Spleen (tissue), 11 donors: ENCODE data around the gene ARNT2. TPM values are rescaled to one million over a fixed set of nuclear protein-coding genes. Genes with fewer than 3 reads are reported as not detected.
A peak's percentile ranks its signal among the peaks of the same experiment; 100 is the strongest.

Experiments used
- DNase-seq: peaks from one replicate; pipeline ENCODE4 v3.0.0-alpha.2; 2020
- H3K27ac ChIP-seq, 8 donors: fragments of 200-600 bp; sonication (generic) in 7 of 8; 1 replicate in 4 of 8; 2 replicates in 4 of 8; pipeline versions ENCODE4 v1.5.0 to v1.8.0; 2016 to 2021; ENCODE audit warnings: inconsistent platforms in 4 of 8, mild to moderate bottlenecking in 4 of 8, moderate library complexity in 1 of 8
- H3K27me3 ChIP-seq, 7 donors: fragments of 200-600 bp; sonication (generic) in 6 of 7; replicated peaks in 1 of 7; 1 replicate in 4 of 7; 2 replicates in 3 of 7; pipeline versions ENCODE4 v1.5.0 to v1.8.0; 2016 to 2021; ENCODE audit warnings: inconsistent platforms in 3 of 7, mild to moderate bottlenecking in 1 of 7
- H3K36me3 ChIP-seq, 6 donors: fragments of 200-600 bp; sonication (generic) in 5 of 6; 1 replicate in 4 of 6; 2 replicates in 2 of 6; pipeline versions ENCODE4 v1.5.0 to v1.8.0; 2016 to 2021; ENCODE audit warnings: inconsistent platforms in 2 of 6
- H3K4me1 ChIP-seq, 6 donors: fragments of 200-600 bp; sonication (generic) in 5 of 6; 1 replicate in 3 of 6; 2 replicates in 3 of 6; pipeline versions ENCODE4 v1.5.0 to v1.8.0; 2016 to 2021; ENCODE audit warnings: inconsistent platforms in 3 of 6
- H3K4me3 ChIP-seq, 8 donors: fragments of 200-600 bp; sonication (generic) in 7 of 8; 1 replicate in 4 of 8; 2 replicates in 4 of 8; pipeline versions ENCODE4 v1.5.0 to v1.8.0; 2016 to 2021; ENCODE audit warnings: inconsistent platforms in 4 of 8, mild to moderate bottlenecking in 4 of 8, moderate library complexity in 2 of 8
- H3K9me3 ChIP-seq, 8 donors: fragments of 200-600 bp; sonication (generic) in 7 of 8; 1 replicate in 4 of 8; 2 replicates in 4 of 8; pipeline versions ENCODE4 v1.5.0 to v1.8.0; 2016 to 2021; ENCODE audit warnings: inconsistent platforms in 4 of 8
- POLR2A ChIP-seq, 3 donors: fragments of 450-650 bp; IDR thresholded peaks; one replicate each; pipeline ENCODE4 v1.5.1; 2017; ENCODE audit warnings: antibody characterized with exemption in 3 of 3, mild to moderate bottlenecking in 1 of 3
- POLR2AphosphoS5 ChIP-seq, 3 donors: sonication (generic); formaldehyde crosslinking; IDR thresholded peaks; one replicate each; pipeline ENCODE4 v1.5.1; 2017; ENCODE audit warnings: antibody characterized with exemption in 3 of 3
- WGBS, 5 donors: extraction: QIAGEN DNeasy Blood & Tissue Kit in 3 of 5; methylation state at CpG; one replicate each; pipeline versions ENCODE4 v1.1.5 to v1.1.7; 2013 to 2018; 5-methylcytosine and 5-hydroxymethylcytosine counted together
- intact Hi-C: fragments of 100-400 bp; cut with DNase I; formaldehyde crosslinking; loops from one replicate; pipeline ENCODE4 v1.15.0; 2023; ENCODE audit warnings: low total_unique reads
- polyA plus RNA-seq, 3 donors: library from polyadenylated mRNA; stranded (reverse); fragments of 200-250 nt; gene quantifications; one replicate each; pipeline ENCODE4 v1.2.1, GENCODE V29; 2013
- total RNA-seq, 7 donors: library from RNA; depleted of rRNA in 3 of 7; stranded (reverse); fragments of >200 nt in 3 of 7; fragmentation: NEBNext Ultra II Directional in 4 of 7; extraction: Animal tissue kit (Norgen Biotek cat#: 25700) in 4 of 7; gene quantifications; one replicate each; pipeline versions ENCODE4 v1.1.0 to v1.2.1, GENCODE V29; 2016 to 2021
- TF ChIP-seq, protein P1 (sequence below), 11 experiments: fragments of 200-600 bp in 7 of 11; fragments of 450-650 bp in 4 of 11; sonication (generic) in 4 of 11; IDR thresholded peaks in 8 of 11; conservative IDR thresholded peaks in 3 of 11; 1 replicate in 7 of 11; 2 replicates in 4 of 11; pipeline versions ENCODE4 v1.4.0 to v1.8.0; 2016 to 2021; ENCODE audit warnings: antibody characterized with exemption in 11 of 11, inconsistent platforms in 4 of 11, mild to moderate bottlenecking in 1 of 11
- donor health status: healthy with polysubstance abuse.
- donor health status: DM: no; HTN: no; CAD: no; lungs with moderate emphysema.
- donor health status: DM: no; HTN: no; CAD: no.
- donor health status: Bipolar disorder and iron deficiency.
- donor health status: healthy.
- donor health status: DM: no; HTN: no; CAD: no.
- donor health status: DM: yes; HTN: yes; CAD: no.

ARNT2 gene
- total and polyA plus RNA-seq, 10 donors: 1.9 to 12.3 (median 9.1) TPM

DNA sequence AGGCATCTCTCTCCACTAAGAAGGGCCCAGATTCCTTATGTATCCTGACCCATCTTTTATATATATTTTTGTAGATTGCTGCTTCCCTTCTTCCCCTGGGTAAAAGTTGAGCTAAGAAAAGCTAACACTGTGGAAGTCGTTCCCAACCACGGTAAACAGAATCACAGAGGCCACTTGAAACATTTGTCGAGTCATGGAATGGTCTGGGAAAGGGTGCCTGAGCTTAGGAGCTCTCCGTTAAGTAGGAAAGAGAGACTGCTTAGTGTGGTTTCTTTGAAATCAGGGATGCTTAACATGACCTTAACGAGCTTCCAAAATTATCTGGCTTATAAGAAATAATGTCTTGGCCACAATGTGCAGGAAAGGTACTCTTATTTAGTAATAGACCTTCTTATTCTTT, 45.6 kb downstream of the ARNT2 start:
- Histone ChIP-seq H3K27me3 (peaks cover 0 to 13% (median 0%) of the 10 kb centered on the region in 7 donors), H3K27ac (peak overlapping the region in 1 of 8 donors; percentile 63), H3K4me1 (peaks cover 0 to 16% (median 6%) of the 10 kb centered on the region in 6 donors), H3K4me3 (no peak overlapping the region), H3K9me3 (no peaks in the 10 kb centered on the region), H3K36me3 (no peaks in the 10 kb centered on the region)
- 79 to 89% (median 83%) methylated on average over 5 of the region's 5 CpGs for WGBS, 5 donors
- no peak for DNase-seq
- intact Hi-C loops: loop anchor here (5.0 to 10.0 kb wide), 2 partner anchors 517 to 815 kb away; no protein-coding TSS in a partner anchor
- TF ChIP-seq, protein P1, sequence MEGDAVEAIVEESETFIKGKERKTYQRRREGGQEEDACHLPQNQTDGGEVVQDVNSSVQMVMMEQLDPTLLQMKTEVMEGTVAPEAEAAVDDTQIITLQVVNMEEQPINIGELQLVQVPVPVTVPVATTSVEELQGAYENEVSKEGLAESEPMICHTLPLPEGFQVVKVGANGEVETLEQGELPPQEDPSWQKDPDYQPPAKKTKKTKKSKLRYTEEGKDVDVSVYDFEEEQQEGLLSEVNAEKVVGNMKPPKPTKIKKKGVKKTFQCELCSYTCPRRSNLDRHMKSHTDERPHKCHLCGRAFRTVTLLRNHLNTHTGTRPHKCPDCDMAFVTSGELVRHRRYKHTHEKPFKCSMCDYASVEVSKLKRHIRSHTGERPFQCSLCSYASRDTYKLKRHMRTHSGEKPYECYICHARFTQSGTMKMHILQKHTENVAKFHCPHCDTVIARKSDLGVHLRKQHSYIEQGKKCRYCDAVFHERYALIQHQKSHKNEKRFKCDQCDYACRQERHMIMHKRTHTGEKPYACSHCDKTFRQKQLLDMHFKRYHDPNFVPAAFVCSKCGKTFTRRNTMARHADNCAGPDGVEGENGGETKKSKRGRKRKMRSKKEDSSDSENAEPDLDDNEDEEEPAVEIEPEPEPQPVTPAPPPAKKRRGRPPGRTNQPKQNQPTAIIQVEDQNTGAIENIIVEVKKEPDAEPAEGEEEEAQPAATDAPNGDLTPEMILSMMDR (IDR thresholded peaks at IDR 0.05 in 8 of 11, conservative IDR thresholded peaks at IDR 0.05 in 3 of 11): no peak
- TF ChIP-seq POLR2AphosphoS5 (IDR thresholded peaks at IDR 0.05) (no peak), POLR2A (IDR thresholded peaks at IDR 0.05) (no peak)

DNA sequence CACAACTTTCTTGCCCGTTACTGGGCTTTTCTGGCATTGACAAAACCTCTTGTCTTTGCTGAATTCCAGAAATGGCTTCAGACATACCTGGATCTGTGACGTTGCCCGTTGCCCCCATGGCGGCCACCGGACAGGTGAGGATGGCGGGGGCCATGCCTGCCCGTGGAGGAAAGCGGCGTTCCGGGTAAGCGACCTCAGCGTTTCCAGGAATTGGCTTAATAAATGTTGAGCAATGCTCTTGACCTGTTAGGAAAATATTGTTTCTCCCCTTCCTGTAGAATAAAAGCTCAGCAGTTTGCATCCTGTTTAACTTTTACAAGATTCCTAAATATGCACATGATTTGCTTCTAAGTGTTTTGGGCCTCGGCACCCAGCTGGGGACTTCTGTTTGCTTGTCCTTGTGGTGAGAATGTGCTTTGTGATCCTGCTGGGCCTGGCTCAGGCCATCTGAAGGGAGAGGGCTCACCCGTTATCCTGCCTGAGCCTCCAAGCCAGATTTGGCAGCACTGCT, 46.7 kb downstream of the ARNT2 start:
- Histone ChIP-seq H3K36me3 (no peaks in the 10 kb centered on the region), H3K9me3 (no peaks in the 10 kb centered on the region), H3K27me3 (peaks cover 0 to 19% (median 0%) of the 10 kb centered on the region in 7 donors), H3K27ac (peak overlapping the region in 7 of 8 donors; percentile 0 to 64 (median 57)), H3K4me1 (peaks cover 0 to 26% (median 10%) of the 10 kb centered on the region in 6 donors), H3K4me3 (peak overlapping the region in 1 of 8 donors; percentile 10)
- 69 to 81% (median 70%) methylated on average over 14 of the region's 14 CpGs for WGBS, 5 donors
- no peak for DNase-seq
- peak; percentile 32 to 66 (median 54) for TF ChIP-seq POLR2AphosphoS5 (IDR thresholded peaks at IDR 0.05)
- TF ChIP-seq POLR2A (IDR thresholded peaks at IDR 0.05): no peak
- TF ChIP-seq, protein P1 (IDR thresholded peaks at IDR 0.05 in 8 of 11, conservative IDR thresholded peaks at IDR 0.05 in 3 of 11): peak in 2 of 11 experiments; percentile 11 to 13
- intact Hi-C loops: loop anchor here (5.0 to 10.0 kb wide), 2 partner anchors 516 to 814 kb away; no protein-coding TSS in a partner anchor

DNA sequence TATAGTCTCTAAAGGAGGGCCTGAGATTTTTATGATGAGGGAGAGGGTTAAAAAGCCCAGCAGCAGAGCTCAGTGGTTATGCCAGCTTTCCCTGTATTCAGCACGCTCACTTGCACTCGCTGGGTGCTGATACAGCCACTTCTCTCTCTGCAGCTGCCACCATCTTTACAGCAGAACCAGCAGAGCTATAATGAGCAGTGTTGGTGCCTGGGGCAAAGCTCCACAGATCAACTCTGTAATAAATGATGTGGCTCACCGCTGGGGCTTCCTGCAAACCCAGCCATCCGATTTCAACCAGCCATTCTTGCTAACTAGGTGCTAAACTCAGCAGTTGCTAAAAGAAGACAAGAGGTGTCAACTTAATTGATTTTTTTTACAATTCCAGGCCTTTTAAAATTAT, 48.0 kb downstream of the ARNT2 start:
- TF ChIP-seq POLR2A (IDR thresholded peaks at IDR 0.05) (no peak), POLR2AphosphoS5 (IDR thresholded peaks at IDR 0.05) (no peak)
- TF ChIP-seq, protein P1 (IDR thresholded peaks at IDR 0.05 in 8 of 11, conservative IDR thresholded peaks at IDR 0.05 in 3 of 11): no peak
- H3K4me3 ChIP-seq: no peak overlapping the region
- DNase-seq: no peak
- WGBS, 5 donors: 78 to 93% (median 88%) methylated on average over 4 of the region's 4 CpGs
- peaks cover 0 to 29% (median 14%) of the 10 kb centered on the region in 6 donors for H3K4me1 ChIP-seq
- H3K27ac ChIP-seq: no peak overlapping the region
- H3K36me3 ChIP-seq: no peaks in the 10 kb centered on the region
- intact Hi-C loops: loop anchor here (5.0 to 10.0 kb wide), 2 partner anchors 515 to 813 kb away; no protein-coding TSS in a partner anchor
- peaks cover 0 to 32% (median 0%) of the 10 kb centered on the region in 7 donors for H3K27me3 ChIP-seq
- H3K9me3 ChIP-seq: no peaks in the 10 kb centered on the region

DNA sequence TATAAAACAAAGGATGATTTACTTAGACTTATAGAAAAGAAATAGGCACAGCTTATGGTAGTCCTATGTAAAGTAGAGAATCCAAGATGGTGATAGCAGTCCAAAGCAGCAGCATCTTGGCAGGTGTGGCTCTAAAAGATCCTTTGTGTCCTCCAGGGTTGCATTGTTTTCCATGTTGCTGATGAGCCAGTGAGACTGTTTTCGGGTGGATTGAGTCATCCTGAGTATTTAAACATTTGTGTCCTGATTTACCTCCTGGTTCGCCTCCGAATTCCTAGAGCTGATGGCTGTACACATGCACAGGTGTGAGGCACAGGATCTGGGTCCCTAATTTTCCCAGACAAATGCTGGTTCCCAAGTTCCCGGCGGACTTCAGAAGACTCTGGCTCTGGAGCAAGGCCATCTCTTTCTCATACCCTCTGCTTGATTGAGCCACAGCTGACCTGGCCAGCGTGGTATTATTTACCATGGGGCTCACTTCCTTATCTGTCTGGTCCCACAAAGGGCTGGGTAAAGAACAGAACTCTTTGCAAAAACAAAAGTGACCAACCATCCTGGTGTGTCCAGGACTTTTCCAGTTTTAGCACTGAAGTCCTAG, 51.0 kb downstream of the ARNT2 start:
- TF ChIP-seq, protein P1 (IDR thresholded peaks at IDR 0.05 in 8 of 11, conservative IDR thresholded peaks at IDR 0.05 in 3 of 11): no peak
- Histone ChIP-seq H3K36me3 (no peaks in the 10 kb centered on the region), H3K4me3 (no peak overlapping the region), H3K27ac (no peak overlapping the region), H3K4me1 (peaks cover 0 to 29% (median 14%) of the 10 kb centered on the region in 6 donors), H3K27me3 (peaks cover 0 to 32% (median 0%) of the 10 kb centered on the region in 7 donors), H3K9me3 (no peaks in the 10 kb centered on the region)
- intact Hi-C loops: loop anchor here (10.0 kb wide), 1 partner anchor 810 kb away; no protein-coding TSS in a partner anchor
- 61 to 82% (median 75%) methylated on average over 3 to 6 of the region's 6 CpGs for WGBS, 5 donors
- no peak for DNase-seq
